ENCODE measurements around the gene NANOS1.

GRCh38 chr10:119005362-119006043, 24.0 kb upstream of the NANOS1 start:
- TF ChIP-seq POU2F2 (IDR thresholded peaks at IDR 0.05; ENCODE audit: low read depth, low read length) (no peak), SPI1 (IDR thresholded peaks at IDR 0.05; ENCODE audit: low read depth, low read length) (no peak), POLR2A (IDR thresholded peaks at IDR 0.05; ENCODE audit: low read depth, low read length) (no peak), TAF1 (IDR thresholded peaks at IDR 0.05; ENCODE audit: low read depth, low read length) (no peak), POLR2AphosphoS5 (IDR thresholded peaks at IDR 0.05; ENCODE audit: low read depth, low read length) (no peak), PAX5 (IDR thresholded peaks at IDR 0.05; ENCODE audit: insufficient read depth, low read length, severe bottlenecking) (no peak)
